GM21390 (cell line): ENCODE measurements around the gene TEKT1.
"Not testable (repeated sequence)": the region's sequence is repeated elsewhere in the genome, so short reads cannot be mapped to it uniquely, and the experiment has no call there.

Experiments used
- ATAC-seq: cut with Tn5 transposase; IDR thresholded peaks from one replicate; pipeline ENCODE4 v1.9.1; 2021; ENCODE audit not compliant: unreplicated experiment

The TEKT1 gene

GRCh38 chr17:6831661-6832263, at the start of gene TEKT1:
Gene TEKT1, minus strand, starts transcription at chr17:6831729. Its CDS starts 1,353 bp downstream, at chr17:6830376.
- ATAC-seq = no peak

GRCh38 chr17:6879221-6879975, 47.9 kb upstream of the TEKT1 start:
- ATAC-seq = not testable (repeated sequence)

- ATAC-seq = not testable (repeated sequence)
These were observed 43.7 kb upstream of the TEKT1 start for GRCh38 chr17:6875276-6875675.

- ATAC-seq = no peak
These were observed 41.4 kb upstream of the TEKT1 start for GRCh38 chr17:6872936-6873335.

- ATAC-seq = no peak
These were observed 39.3 kb upstream of the TEKT1 start for GRCh38 chr17:6870841-6871240.

- ATAC-seq = no peak
These were observed 37.1 kb upstream of the TEKT1 start for GRCh38 chr17:6868582-6868981.

- no peak for ATAC-seq
These were observed 36.3 kb upstream of the TEKT1 start for GRCh38 chr17:6867849-6868248.

GRCh38 chr17:6862825-6863224, 31.3 kb upstream of the TEKT1 start:
- no peak for ATAC-seq

- ATAC-seq = no peak
These were observed 30.6 kb upstream of the TEKT1 start for GRCh38 chr17:6862122-6862521.

- no peak for ATAC-seq
These were observed 26.4 kb upstream of the TEKT1 start for GRCh38 chr17:6857904-6858303.

GRCh38 chr17:6857336-6857735, 25.8 kb upstream of the TEKT1 start:
- no peak for ATAC-seq

GRCh38 chr17:6856051-6856450, 24.5 kb upstream of the TEKT1 start:
- no peak for ATAC-seq

GRCh38 chr17:6853764-6854442, 22.4 kb upstream of the TEKT1 start:
- ATAC-seq = no peak

GRCh38 chr17:6848545-6849179, 17.1 kb upstream of the TEKT1 start:
- ATAC-seq = not testable (repeated sequence)

GRCh38 chr17:6846138-6846537, 14.6 kb upstream of the TEKT1 start:
- not testable (repeated sequence) for ATAC-seq

- not testable (repeated sequence) for ATAC-seq
These were observed 12.9 kb upstream of the TEKT1 start for GRCh38 chr17:6844406-6844805.

- no peak for ATAC-seq
These were observed 11.8 kb upstream of the TEKT1 start for GRCh38 chr17:6843241-6843880.

- ATAC-seq = not testable (repeated sequence)
These were observed 10.2 kb upstream of the TEKT1 start for GRCh38 chr17:6841769-6842168.

GRCh38 chr17:6830383-6830986, 1.0 kb downstream of the TEKT1 start:
- no peak for ATAC-seq

GRCh38 chr17:6823011-6823442, 8.5 kb downstream of the TEKT1 start:
- no peak for ATAC-seq

- no peak for ATAC-seq
These were observed 12.6 kb downstream of the TEKT1 start for GRCh38 chr17:6818938-6819337.
